ENCODE data around the gene COBL.

The COBL gene

GRCh38 chr7:50978633-50979215 lies 337.9 kb downstream of the COBL start:
- no peak for TF ChIP-seq CTCF (IDR thresholded peaks at IDR 0.05; ENCODE audit: extremely low read depth, missing control alignments)
- DNase-seq (ENCODE audit: low spot score): no peak

GRCh38 chr7:50977421-50977820 lies 339.2 kb downstream of the COBL start:
- TF ChIP-seq CTCF (IDR thresholded peaks at IDR 0.05; ENCODE audit: extremely low read depth, missing control alignments): no peak
- DNase-seq (ENCODE audit: low spot score): no peak

- no peak for TF ChIP-seq CTCF (IDR thresholded peaks at IDR 0.05; ENCODE audit: extremely low read depth, missing control alignments)
- no peak for DNase-seq (ENCODE audit: low spot score)
Observed at GRCh38 chr7:50976064-50976463, 340.5 kb downstream of the COBL start.

- no peak for DNase-seq (ENCODE audit: low spot score)
- TF ChIP-seq CTCF (IDR thresholded peaks at IDR 0.05; ENCODE audit: extremely low read depth, missing control alignments): no peak
Observed at GRCh38 chr7:50974240-50974639, 342.4 kb downstream of the COBL start.

GRCh38 chr7:50973814-50974213 lies 342.8 kb downstream of the COBL start:
- no peak for DNase-seq (ENCODE audit: low spot score)
- no peak for TF ChIP-seq CTCF (IDR thresholded peaks at IDR 0.05; ENCODE audit: extremely low read depth, missing control alignments)

GRCh38 chr7:50970092-50970491 lies 346.5 kb downstream of the COBL start:
- no peak for TF ChIP-seq CTCF (IDR thresholded peaks at IDR 0.05; ENCODE audit: extremely low read depth, missing control alignments)
- no peak for DNase-seq (ENCODE audit: low spot score)
